ENCODE results near the gene KCTD19.
A peak's percentile ranks its signal among the peaks of the same experiment; 100 is the strongest.

KCTD19 gene

GRCh38 chr16:67256701-67257230 lies 69.8 kb downstream of the KCTD19 start:
- DNase-seq = no peak

- no peak for DNase-seq
Observed at GRCh38 chr16:67255553-67256221, 70.9 kb downstream of the KCTD19 start.

GRCh38 chr16:67254801-67255552 lies 71.6 kb downstream of the KCTD19 start:
- DNase-seq = no peak

- DNase-seq = no peak
Observed at GRCh38 chr16:67252609-67253497, 73.7 kb downstream of the KCTD19 start.

- no peak for DNase-seq
Observed at GRCh38 chr16:67250045-67250327, 76.6 kb downstream of the KCTD19 start.

GRCh38 chr16:67249178-67250044 lies 77.1 kb downstream of the KCTD19 start:
- no peak for DNase-seq

- peak; percentile 29 for DNase-seq
Observed at GRCh38 chr16:67248401-67249177, 78.0 kb downstream of the KCTD19 start, which contains the start of gene SLC9A5. Gene SLC9A5, plus strand, starts transcription at chr16:67248979. Its CDS starts 36 bp downstream, at chr16:67249015.

GRCh38 chr16:67248073-67248400 lies 78.5 kb downstream of the KCTD19 start:
- no peak for DNase-seq

- DNase-seq = peak; percentile 99
Observed at GRCh38 chr16:67247192-67248072, 79.1 kb downstream of the KCTD19 start, which contains the start of gene FHOD1. Gene FHOD1, minus strand, starts transcription at chr16:67247481. Its CDS starts 71 bp downstream, at chr16:67247410.

GRCh38 chr16:67246756-67247191 lies 79.8 kb downstream of the KCTD19 start:
- DNase-seq = peak; percentile 53

GRCh38 chr16:67246081-67246755 lies 80.3 kb downstream of the KCTD19 start:
- peak; percentile 65 for DNase-seq

- DNase-seq = no peak
Observed at GRCh38 chr16:67245674-67246080, 80.9 kb downstream of the KCTD19 start.

GRCh38 chr16:67245186-67245585 lies 81.4 kb downstream of the KCTD19 start:
- DNase-seq = no peak

GRCh38 chr16:67244387-67245185 lies 82.0 kb downstream of the KCTD19 start:
- peak; percentile 93 for DNase-seq

GRCh38 chr16:67243481-67243880 lies 83.1 kb downstream of the KCTD19 start:
- DNase-seq = no peak

GRCh38 chr16:67242138-67242730 lies 84.3 kb downstream of the KCTD19 start:
- no peak for DNase-seq

- no peak for DNase-seq
Observed at GRCh38 chr16:67241008-67241900, 85.3 kb downstream of the KCTD19 start.

All from activated CD4-positive, alpha-beta T cell treated with anti-CD3 and anti-CD28 coated beads, Interleukin-2, Interleukin-6, amounts not matched to agents 100 ng/mL and 50 ng/mL, durations not matched to agents 16 hours and 8 hours (primary cell).